Activated CD4-positive, alpha-beta memory T cell treated with anti-CD3 and anti-CD28 coated beads, Interleukin-2, amount 10 ng/mL, durations not matched to agents 7 days and 5 days (primary cell): Measurements from ENCODE around the gene TAMM41. TPM values are rescaled to one million over a fixed set of nuclear protein-coding genes. Genes with fewer than 3 reads are reported as not detected.
"Not testable (repeated sequence)": the region's sequence is repeated elsewhere in the genome, so short reads cannot be mapped to it uniquely, and the experiment has no call there.

ENCODE experiments used
- CTCF ChIA-PET: fragments of 350-600 bp; sonication (Branson Sonifier 250); formaldehyde crosslinking; loops from one replicate; lab custom pipeline; 2021; ENCODE audit warnings: antibody characterized with exemption, inconsistent platforms; lab: Charles Lee
- POLR2A ChIA-PET: fragments of 350-600 bp; sonication (Branson Sonifier 250); formaldehyde crosslinking; loops from one replicate; lab custom pipeline; 2021; ENCODE audit warnings: antibody characterized with exemption; lab: Charles Lee
- DNase-seq: peaks from one replicate; pipeline ENCODE4 v3.0.0-alpha.2; 2020
- H3K27ac Mint-ChIP-seq: one replicate; pipeline ENCODE4 v1.8.0; 2021; ENCODE audit warnings: mild to moderate bottlenecking, mixed read lengths
- H3K27me3 Mint-ChIP-seq: one replicate; pipeline ENCODE4 v1.8.0; 2021; ENCODE audit warnings: mixed read lengths
- H3K36me3 Mint-ChIP-seq: one replicate; pipeline ENCODE4 v1.8.0; 2021; ENCODE audit warnings: low read depth, mixed read lengths
- H3K4me1 Mint-ChIP-seq: one replicate; pipeline ENCODE4 v1.8.0; 2021; ENCODE audit warnings: mixed read lengths
- H3K4me3 Mint-ChIP-seq: one replicate; pipeline ENCODE4 v1.8.0; 2021; ENCODE audit warnings: mild to moderate bottlenecking, mixed read lengths
- H3K9me3 Mint-ChIP-seq: one replicate; pipeline ENCODE4 v1.8.0; 2021; ENCODE audit warnings: mixed read lengths
- total RNA-seq, 2 experiments: library from RNA; stranded (reverse); gene quantifications; one replicate each; pipeline ENCODE4 v1.2.3, GENCODE V29; 2021

Gene TAMM41
- total RNA-seq, 2 experiments from 2014 or later: 19.5 to 20.9 TPM

- POLR2A ChIA-PET, DNase-seq, H3K4me3 Mint-ChIP-seq, H3K27ac Mint-ChIP-seq, H3K36me3 Mint-ChIP-seq, H3K9me3 Mint-ChIP-seq, H3K4me1 Mint-ChIP-seq: not testable (repeated sequence)
- peaks cover 11% of the 10 kb centered on the region for H3K27me3 Mint-ChIP-seq
- CTCF ChIA-PET: interaction anchor here (1.1 kb wide), 1 partner anchor 9 kb away, joined by 3 read pairs; no protein-coding TSS in a partner anchor
Measured at GRCh38 chr3:11752254-11752653, 94.4 kb downstream of the TAMM41 start.

- CTCF ChIA-PET, H3K4me1 Mint-ChIP-seq, POLR2A ChIA-PET, H3K36me3 Mint-ChIP-seq, H3K9me3 Mint-ChIP-seq, H3K4me3 Mint-ChIP-seq, H3K27me3 Mint-ChIP-seq, DNase-seq, H3K27ac Mint-ChIP-seq: not testable (repeated sequence)
Measured at GRCh38 chr3:11748306-11748705, 98.4 kb downstream of the TAMM41 start.

Other genes starting within 250 kb of the TAMM41 start
- 10 to 100 TPM; 47.8 to 49.2 TPM for gene VGLL4, start 203.0 kb downstream of the TAMM41 start, total RNA-seq
- under 1 TPM in 1 of 2 experiments, not detected in 1; 0.08 TPM for gene SYN2, start 157.5 kb upstream of the TAMM41 start, total RNA-seq